A204.1 (cell line): Measurements from ENCODE around the gene CACNA1H.
"Not testable (repeated sequence)": the region's sequence is repeated elsewhere in the genome, so short reads cannot be mapped to it uniquely, and the experiment has no call there.

ENCODE experiments used
- FAIRE-seq: peaks from 2 replicates; lab custom pipeline; 2012; peaks lifted over from hg19 to GRCh38; lab: Jason Lieb, UNC

CACNA1H gene

GRCh38 chr16:1228227-1228626 is 75.3 kb downstream of the CACNA1H start:
- not testable (repeated sequence) for FAIRE-seq

GRCh38 chr16:1229476-1229875 is 76.6 kb downstream of the CACNA1H start:
- not testable (repeated sequence) for FAIRE-seq

GRCh38 chr16:1230084-1230470 is 77.2 kb downstream of the CACNA1H start, which contains the start of gene TPSB2:
TSS of gene TPSB2 (minus strand) at chr16:1230184. CDS start at chr16:1229951, 233 bp downstream.
- not testable (repeated sequence) for FAIRE-seq

GRCh38 chr16:1230471-1231212 is 77.7 kb downstream of the CACNA1H start:
- FAIRE-seq, result not testable (repeated sequence)

GRCh38 chr16:1231301-1231700 is 78.4 kb downstream of the CACNA1H start:
- not testable (repeated sequence) for FAIRE-seq

- FAIRE-seq, result not testable (repeated sequence)
These were observed 79.3 kb downstream of the CACNA1H start for GRCh38 chr16:1232049-1232748.

- not testable (repeated sequence) for FAIRE-seq
These were observed 83.8 kb downstream of the CACNA1H start for GRCh38 chr16:1236659-1237058.

GRCh38 chr16:1237990-1238389 is 85.1 kb downstream of the CACNA1H start:
- FAIRE-seq, result no peak

- not testable (repeated sequence) for FAIRE-seq
These were observed 86.0 kb downstream of the CACNA1H start for GRCh38 chr16:1238909-1239308.

GRCh38 chr16:1239575-1239974 is 86.7 kb downstream of the CACNA1H start:
- FAIRE-seq, result not testable (repeated sequence)

- FAIRE-seq, result not testable (repeated sequence)
These were observed 87.5 kb downstream of the CACNA1H start, which contains the start of gene TPSAB1 for GRCh38 chr16:1240436-1240835. TSS of gene TPSAB1 (plus strand) at chr16:1240705. CDS start at chr16:1240939, 234 bp downstream.

GRCh38 chr16:1241081-1241480 is 88.2 kb downstream of the CACNA1H start:
- not testable (repeated sequence) for FAIRE-seq

GRCh38 chr16:1243363-1243762 is 90.5 kb downstream of the CACNA1H start:
- not testable (repeated sequence) for FAIRE-seq

GRCh38 chr16:1243907-1244850 is 91.3 kb downstream of the CACNA1H start:
- not testable (repeated sequence) for FAIRE-seq

- no peak for FAIRE-seq
These were observed 92.0 kb downstream of the CACNA1H start for GRCh38 chr16:1244881-1245280.

- no peak for FAIRE-seq
These were observed 92.6 kb downstream of the CACNA1H start for GRCh38 chr16:1245452-1246020.

GRCh38 chr16:1247903-1248537 is 95.1 kb downstream of the CACNA1H start:
- FAIRE-seq, result not testable (repeated sequence)

- FAIRE-seq, result not testable (repeated sequence)
These were observed 96.3 kb downstream of the CACNA1H start for GRCh38 chr16:1249031-1249755.

GRCh38 chr16:1253701-1254364 is 100.9 kb downstream of the CACNA1H start:
- FAIRE-seq, result not testable (repeated sequence)

GRCh38 chr16:1254821-1255220 is 101.9 kb downstream of the CACNA1H start:
- not testable (repeated sequence) for FAIRE-seq
